AG10803 (cell line): ENCODE measurements around the gene HECTD4.

Source experiments
- DNase-seq: peaks from one replicate; pipeline ENCODE4 v3.0.0; 2010; ENCODE audit warnings: low read depth
- H3K4me3 ChIP-seq: 2 replicates; pipeline ENCODE4 v1.5.1; 2011; ENCODE audit warnings: mild to moderate bottlenecking, low read length, control low read depth
- TF ChIP-seq, protein P1 (sequence below): conservative IDR thresholded peaks from 2 replicates; pipeline ENCODE4 v1.5.1; 2011; ENCODE audit warnings: mild to moderate bottlenecking, low read length, control low read depth, inconsistent platforms

The HECTD4 gene

DNA sequence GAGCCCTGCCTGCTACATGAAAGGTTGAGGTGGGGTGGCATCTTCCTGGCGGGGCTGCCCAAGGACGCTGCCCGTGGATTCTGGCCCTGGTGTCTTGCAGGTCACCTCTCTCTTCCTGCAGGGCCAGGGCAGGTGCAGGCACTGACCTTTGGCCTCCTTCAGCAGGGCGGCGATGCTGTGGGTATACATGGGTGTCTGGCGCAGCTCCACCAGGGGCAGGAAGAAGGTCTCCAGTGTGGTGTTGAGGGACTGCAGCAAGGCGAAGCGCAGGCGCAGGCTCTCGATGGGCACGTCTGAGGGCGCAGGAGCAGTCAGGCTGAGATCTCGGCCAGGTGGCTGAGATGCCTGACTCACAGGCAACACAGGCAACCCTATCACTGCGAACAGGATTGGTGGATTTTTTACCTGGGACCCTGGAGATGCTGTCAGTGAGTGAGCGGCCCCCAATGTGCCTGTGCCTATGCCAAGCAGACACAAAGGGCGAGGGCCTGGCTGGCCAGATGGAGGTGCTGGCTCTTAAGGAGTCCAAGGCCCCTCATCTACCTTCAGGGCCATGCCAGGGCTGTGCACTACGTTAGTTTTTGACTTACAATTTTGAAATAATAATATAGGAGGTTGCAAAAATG, 211.1 kb downstream of the HECTD4 start:
- no peak for DNase-seq
- TF ChIP-seq, protein P1, sequence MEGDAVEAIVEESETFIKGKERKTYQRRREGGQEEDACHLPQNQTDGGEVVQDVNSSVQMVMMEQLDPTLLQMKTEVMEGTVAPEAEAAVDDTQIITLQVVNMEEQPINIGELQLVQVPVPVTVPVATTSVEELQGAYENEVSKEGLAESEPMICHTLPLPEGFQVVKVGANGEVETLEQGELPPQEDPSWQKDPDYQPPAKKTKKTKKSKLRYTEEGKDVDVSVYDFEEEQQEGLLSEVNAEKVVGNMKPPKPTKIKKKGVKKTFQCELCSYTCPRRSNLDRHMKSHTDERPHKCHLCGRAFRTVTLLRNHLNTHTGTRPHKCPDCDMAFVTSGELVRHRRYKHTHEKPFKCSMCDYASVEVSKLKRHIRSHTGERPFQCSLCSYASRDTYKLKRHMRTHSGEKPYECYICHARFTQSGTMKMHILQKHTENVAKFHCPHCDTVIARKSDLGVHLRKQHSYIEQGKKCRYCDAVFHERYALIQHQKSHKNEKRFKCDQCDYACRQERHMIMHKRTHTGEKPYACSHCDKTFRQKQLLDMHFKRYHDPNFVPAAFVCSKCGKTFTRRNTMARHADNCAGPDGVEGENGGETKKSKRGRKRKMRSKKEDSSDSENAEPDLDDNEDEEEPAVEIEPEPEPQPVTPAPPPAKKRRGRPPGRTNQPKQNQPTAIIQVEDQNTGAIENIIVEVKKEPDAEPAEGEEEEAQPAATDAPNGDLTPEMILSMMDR, result no peak

DNA sequence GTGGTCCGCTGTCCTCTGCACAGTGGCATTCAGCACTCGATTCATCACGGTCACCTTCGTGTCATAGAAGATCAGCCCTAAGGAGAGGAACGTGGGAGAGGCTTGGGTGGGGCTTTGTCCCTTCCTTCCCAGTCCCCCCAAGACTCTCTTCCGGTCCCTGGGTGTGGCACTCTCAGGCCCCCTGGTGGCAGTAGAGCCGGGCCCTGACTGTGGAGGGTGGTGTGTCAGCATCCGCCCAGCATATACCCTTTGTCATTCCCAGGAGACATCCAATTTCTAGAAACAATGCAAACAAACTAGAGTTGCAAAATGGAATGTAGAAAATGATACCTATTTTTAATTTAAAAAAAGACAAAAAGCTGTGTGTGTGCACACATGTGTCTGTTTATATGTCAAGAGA, 211.9 kb downstream of the HECTD4 start:
- TF ChIP-seq, protein P1, result peak; percentile 60
- DNase-seq, result peak; percentile 52
- H3K4me3 ChIP-seq, result no peak overlapping the region

More for the DNA sequence above, 211.1 kb downstream of the HECTD4 start:
- H3K4me3 ChIP-seq, result no peak overlapping the region

DNA sequence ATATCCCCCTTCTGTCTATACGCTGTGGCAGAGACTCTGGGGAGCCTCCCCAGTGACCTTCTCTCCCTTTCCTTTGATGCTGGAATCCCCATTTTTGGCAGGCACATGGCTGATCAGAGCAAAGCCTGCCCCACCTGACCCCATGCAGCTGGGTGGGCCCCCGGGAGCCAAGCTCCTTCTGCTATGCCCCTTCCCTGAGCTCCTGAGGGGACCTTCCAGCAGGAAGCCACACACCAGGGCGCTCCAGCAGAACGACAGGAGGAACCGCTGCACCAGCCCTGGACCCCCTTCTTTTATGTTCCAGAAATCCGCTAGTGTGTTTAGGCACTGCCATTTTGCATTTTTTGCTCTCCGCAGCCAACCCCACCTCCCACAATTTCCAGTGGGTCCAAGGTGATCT, 212.3 kb downstream of the HECTD4 start:
- no peak for DNase-seq
- TF ChIP-seq, protein P1, result no peak

DNA sequence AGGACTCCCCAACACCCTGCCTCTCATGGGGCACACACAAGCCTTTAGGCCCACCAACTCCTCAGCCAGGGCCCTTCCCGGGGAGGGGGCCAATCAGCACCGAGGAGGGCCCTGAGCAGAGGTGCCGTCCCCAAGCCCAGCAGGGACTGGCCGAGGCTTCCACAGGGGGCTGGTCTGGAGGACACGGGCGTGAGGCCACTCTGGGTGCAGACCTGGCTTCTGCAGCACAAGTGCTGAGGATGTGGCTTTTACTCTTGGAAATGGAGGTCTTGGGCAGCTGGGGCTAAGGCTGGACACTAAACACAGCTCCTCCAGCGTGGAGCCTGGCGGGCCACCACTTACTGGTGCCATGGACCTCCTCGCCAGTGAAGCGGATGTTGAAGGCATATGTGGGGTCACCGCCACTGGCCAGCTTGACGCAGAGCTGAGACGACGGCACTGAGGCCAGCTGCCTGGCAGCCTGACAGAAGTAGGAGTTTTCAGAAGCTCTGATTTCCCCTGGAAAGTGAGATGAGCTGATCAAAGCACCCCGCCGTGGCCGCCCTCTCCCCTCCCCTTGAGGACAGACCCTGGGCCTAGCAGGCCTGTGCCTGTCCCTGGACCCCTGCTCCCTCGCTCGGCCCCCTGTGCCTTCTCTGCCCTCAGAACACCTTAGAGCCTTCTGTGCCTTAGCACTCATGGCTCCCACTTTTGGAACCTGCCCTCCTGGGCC, 212.9 kb downstream of the HECTD4 start:
- TF ChIP-seq, protein P1, result no peak
- no peak for DNase-seq
- no peak overlapping the region for H3K4me3 ChIP-seq

More for the DNA sequence above, 212.3 kb downstream of the HECTD4 start:
- H3K4me3 ChIP-seq, result no peak overlapping the region

DNA sequence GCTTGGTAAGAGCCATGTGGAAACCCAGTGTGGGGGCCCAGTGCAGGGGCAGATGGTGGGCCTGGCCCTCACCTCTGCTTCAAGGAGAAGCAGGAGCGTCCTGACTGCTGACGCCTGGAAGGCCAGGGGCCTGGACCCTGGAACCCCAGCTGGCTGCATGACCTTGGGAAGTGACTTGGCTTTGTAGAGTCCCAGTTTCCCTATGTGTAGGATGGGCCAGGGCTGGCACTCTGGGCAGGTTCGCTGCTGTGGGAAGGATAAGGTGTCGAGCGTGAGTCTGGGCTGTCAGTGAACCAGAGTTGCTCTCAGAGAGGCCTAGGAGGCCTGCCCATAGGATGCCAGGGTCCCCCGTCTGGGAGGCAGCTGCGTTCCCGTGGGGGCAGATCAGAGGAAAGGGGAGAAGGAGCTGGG, 213.7 kb downstream of the HECTD4 start:
- TF ChIP-seq, protein P1, result no peak

DNA sequence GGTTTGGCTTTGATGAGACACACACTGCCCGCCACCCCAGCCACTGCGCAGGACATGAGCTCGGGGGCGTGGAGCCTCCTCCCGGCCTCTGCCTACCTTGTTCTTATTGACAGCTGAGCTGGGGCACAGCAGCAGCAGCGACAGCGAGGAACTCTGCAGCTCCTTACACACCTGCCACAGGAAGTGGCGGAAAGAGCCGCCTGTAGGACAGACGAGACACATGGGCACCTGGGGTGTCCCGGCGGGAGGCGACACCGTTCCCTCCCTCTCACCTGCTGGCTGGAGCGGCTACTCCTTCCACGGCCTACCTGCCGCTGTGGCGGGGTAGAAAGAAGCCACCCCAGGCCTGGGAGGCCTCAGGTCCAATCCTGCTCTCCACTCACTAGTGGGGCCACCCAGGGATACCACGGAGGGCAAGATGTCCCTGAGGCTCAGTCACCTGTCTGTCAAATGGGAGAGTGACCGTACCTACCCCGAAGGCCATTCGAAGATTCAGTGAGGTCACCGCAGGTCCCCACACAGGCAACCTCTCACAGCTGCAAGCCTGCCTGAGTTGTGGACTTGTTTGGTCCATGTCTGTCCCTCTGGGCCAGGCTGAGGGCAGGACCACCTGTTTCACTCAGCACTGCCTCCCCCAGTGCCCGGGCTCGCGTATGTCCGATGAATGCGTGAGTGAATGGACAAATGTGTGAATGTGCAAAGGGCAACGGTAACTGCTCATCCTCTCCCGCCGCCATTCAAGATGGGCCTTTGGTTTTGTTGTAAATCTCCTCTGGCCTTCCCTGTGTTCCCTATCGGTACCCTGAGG, 214.3 kb downstream of the HECTD4 start:
- DNase-seq, result no peak
- H3K4me3 ChIP-seq, result no peak overlapping the region
- TF ChIP-seq, protein P1, result no peak

More for the DNA sequence above, 213.7 kb downstream of the HECTD4 start:
- H3K4me3 ChIP-seq, result no peak overlapping the region
- DNase-seq, result no peak
